ENCODE results near the gene SERINC5.
A peak's percentile ranks its signal among the peaks of the same experiment; 100 is the strongest.

SERINC5 gene

DNA sequence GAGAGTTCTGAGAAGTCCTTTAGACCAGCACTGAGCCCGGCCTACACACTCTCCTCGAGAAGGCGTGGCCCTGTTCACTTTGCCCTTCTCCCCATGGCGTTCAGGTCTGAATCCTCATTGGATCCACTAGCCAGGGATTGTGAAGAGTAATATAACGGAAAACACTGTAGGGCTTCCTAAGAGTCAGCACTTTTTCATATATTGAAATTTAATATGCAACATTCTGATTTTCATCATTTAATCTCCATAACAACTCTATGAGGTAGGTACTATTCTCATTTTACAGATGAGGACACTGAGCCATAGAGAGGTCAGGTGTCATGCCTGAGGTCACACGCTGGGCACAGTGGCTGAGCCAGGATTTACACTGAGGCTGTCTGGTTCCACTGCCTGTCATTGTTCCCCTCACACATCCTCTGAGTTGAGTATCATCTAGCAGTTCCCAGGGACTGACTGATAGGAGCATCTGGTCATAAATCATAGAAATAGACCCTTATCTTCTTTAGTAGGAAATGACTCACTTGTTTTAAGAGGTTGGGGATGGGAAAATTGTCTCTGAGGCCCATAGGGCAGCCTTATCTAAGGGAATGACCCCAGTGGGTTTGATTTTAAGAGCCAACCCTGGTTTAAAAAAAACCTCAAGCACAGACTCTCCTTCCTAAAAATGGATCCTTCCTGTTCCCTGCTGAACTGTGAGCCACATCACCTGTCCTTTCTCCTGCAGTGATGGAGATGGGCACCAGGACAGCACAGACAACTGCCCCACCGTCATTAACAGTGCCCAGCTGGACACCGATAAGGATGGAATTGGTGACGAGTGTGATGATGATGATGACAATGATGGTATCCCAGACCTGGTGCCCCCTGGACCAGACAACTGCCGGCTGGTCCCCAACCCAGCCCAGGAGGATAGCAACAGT is 179.5 kb downstream of the SERINC5 start:
- Mint-ChIP-seq H3K9me3 (no peaks in the 10 kb centered on the region), H3K36me3 (ENCODE audit: low read depth) (peaks cover 29% of the 10 kb centered on the region), H3K4me3 (no peak overlapping the region), H3K27ac (no peak overlapping the region), H3K4me1 (no peaks in the 10 kb centered on the region), H3K27me3 (ENCODE audit: low read depth, poor library complexity) (peaks cover 6% of the 10 kb centered on the region)
- TF ChIP-seq, protein P1, sequence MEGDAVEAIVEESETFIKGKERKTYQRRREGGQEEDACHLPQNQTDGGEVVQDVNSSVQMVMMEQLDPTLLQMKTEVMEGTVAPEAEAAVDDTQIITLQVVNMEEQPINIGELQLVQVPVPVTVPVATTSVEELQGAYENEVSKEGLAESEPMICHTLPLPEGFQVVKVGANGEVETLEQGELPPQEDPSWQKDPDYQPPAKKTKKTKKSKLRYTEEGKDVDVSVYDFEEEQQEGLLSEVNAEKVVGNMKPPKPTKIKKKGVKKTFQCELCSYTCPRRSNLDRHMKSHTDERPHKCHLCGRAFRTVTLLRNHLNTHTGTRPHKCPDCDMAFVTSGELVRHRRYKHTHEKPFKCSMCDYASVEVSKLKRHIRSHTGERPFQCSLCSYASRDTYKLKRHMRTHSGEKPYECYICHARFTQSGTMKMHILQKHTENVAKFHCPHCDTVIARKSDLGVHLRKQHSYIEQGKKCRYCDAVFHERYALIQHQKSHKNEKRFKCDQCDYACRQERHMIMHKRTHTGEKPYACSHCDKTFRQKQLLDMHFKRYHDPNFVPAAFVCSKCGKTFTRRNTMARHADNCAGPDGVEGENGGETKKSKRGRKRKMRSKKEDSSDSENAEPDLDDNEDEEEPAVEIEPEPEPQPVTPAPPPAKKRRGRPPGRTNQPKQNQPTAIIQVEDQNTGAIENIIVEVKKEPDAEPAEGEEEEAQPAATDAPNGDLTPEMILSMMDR (IDR thresholded peaks at IDR 0.05): no peak
- no peak for DNase-seq

DNA sequence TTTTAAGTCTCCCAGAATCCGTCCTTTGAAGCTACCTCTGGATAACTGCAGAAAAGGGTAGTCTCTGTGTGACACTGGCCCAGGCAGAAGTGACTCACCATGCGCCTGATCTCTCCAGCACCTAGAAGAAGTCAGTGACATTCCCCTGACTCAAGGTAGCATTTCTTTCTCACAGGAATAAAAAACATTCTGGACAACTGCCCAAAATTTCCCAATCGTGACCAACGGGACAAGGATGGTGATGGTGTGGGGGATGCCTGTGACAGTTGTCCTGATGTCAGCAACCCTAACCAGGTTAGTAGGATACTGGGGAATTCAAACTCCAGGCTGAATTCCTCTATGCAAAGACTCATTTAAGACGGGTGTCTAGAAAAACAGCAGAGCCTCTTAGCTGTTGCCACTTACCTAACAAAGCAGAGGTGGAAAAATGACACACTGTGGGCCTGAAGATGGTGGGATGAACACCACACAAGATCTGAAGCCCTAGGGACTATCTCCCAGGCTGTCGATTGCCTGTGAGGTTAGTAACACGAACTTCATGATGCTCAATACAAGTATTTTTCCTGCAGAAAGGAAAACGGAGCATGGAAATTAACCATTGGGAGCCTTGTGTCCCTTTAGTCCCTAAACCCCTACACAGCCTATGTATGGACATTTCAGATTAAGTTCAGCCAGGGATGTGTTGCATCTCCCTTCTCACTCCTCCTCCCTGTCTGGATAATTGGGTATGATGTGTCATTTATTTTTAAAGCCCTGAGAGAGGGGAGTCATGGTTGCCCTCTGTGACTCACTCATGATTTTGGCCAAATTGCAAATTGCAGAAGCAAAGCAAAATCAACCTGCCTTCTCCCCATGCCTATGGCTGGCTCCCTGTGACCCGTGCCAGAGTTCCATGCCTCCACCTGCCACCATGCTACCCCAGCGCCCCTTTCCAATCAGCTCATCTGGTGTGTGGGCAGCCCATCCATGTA is 183.5 kb downstream of the SERINC5 start:
- Mint-ChIP-seq H3K36me3 (ENCODE audit: low read depth) (peaks cover 9% of the 10 kb centered on the region), H3K27me3 (ENCODE audit: low read depth, poor library complexity) (peaks cover 4% of the 10 kb centered on the region), H3K9me3 (no peaks in the 10 kb centered on the region), H3K4me1 (peaks cover 15% of the 10 kb centered on the region), H3K27ac (no peak overlapping the region), H3K4me3 (no peak overlapping the region)
- TF ChIP-seq, protein P1 (IDR thresholded peaks at IDR 0.05): no peak
- no peak for DNase-seq

DNA sequence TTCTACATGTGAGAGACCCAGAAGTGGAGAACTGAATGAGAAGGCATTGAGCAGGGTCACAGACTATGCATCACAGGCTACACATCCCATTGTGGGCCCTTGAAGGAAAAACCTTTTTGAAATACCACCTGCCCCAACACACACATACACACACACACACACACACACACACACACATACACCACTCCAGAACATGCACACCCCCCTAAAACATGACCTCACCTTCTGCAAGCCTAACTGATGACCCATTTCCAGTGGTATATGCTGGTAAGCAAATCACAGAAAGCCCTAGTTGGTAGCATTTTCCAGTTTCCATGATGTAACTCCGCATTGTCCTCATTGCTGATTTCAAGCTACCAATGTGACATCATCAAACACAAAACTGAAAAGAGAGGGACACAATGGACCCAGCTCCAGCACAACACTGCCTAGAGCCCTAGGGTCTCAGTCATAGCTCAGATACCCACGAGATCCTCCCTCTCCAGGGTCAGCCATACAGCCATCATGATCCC is 184.3 kb downstream of the SERINC5 start:
- Mint-ChIP-seq H3K27ac (no peak overlapping the region), H3K27me3 (ENCODE audit: low read depth, poor library complexity) (peaks cover 3% of the 10 kb centered on the region), H3K4me1 (peaks cover 15% of the 10 kb centered on the region), H3K36me3 (ENCODE audit: low read depth) (peaks cover 9% of the 10 kb centered on the region), H3K9me3 (no peaks in the 10 kb centered on the region), H3K4me3 (no peak overlapping the region)
- TF ChIP-seq, protein P1 (IDR thresholded peaks at IDR 0.05): no peak
- no peak for DNase-seq

DNA sequence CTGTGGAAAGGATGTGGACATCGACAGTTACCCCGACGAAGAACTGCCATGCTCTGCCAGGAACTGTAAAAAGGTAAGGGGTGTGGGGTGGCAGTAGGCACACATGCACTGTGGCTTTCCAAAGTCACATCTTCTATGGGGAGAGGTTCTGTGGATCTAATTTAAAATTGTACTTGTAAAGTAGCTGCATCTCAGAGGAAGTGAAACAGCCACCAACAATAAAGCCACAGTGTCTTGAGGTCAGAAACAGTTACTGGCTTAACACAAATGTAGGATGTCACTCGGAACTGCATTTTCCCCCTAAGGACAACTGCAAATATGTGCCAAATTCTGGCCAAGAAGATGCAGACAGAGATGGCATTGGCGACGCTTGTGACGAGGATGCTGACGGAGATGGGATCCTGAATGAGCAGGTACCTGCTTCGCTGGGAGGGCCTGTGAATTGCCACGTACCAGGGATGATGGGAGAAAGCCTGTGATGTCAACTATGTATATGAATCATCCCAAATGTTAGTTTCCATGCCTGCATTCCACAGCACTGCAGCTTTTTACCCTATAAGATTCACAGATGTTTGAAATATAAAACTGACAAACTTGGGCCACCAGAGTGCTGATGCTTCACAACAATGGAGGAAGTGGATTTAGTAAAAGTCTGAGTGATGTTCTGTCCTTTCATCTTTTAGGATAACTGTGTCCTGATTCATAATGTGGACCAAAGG is 185.4 kb downstream of the SERINC5 start:
- H3K4me1 Mint-ChIP-seq: peaks cover 15% of the 10 kb centered on the region
- no peak overlapping the region for H3K4me3 Mint-ChIP-seq
- no peak for DNase-seq
- no peak overlapping the region for H3K27ac Mint-ChIP-seq
- peaks cover 3% of the 10 kb centered on the region for H3K27me3 Mint-ChIP-seq (ENCODE audit: low read depth, poor library complexity)
- H3K9me3 Mint-ChIP-seq: no peaks in the 10 kb centered on the region
- H3K36me3 Mint-ChIP-seq (ENCODE audit: low read depth): peaks cover 9% of the 10 kb centered on the region
- TF ChIP-seq, protein P1 (IDR thresholded peaks at IDR 0.05): no peak

DNA sequence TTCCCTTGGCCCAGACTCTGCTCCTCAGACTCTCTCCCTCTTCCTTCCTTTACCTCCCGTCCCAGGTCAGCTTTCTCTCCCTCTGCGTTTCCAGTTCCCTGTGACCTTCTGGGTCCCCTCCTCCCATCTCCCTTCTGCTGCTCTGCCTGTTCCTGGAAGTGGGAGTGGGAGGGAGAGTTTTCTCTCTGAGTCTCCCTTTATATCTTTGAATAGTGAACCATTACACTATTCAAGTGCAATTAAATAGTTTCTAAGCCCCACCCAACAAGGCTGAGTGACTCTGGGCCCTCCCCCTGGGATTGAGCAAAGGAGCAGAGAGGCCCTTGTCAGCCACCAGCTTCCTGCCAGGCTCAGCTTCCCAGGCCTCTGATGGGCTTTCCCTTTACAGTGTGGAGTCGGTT is 185.9 kb downstream of the SERINC5 start:
- peaks cover 15% of the 10 kb centered on the region for H3K4me1 Mint-ChIP-seq
- no peaks in the 10 kb centered on the region for H3K9me3 Mint-ChIP-seq
- peaks cover 9% of the 10 kb centered on the region for H3K36me3 Mint-ChIP-seq (ENCODE audit: low read depth)
- no peak overlapping the region for H3K4me3 Mint-ChIP-seq
- TF ChIP-seq, protein P1 (IDR thresholded peaks at IDR 0.05): no peak
- DNase-seq: no peak
- peak overlapping the region; percentile 96 for H3K27ac Mint-ChIP-seq
- peaks cover 3% of the 10 kb centered on the region for H3K27me3 Mint-ChIP-seq (ENCODE audit: low read depth, poor library complexity)
